Stimulated activated CD8-positive, alpha-beta memory T cell treated with anti-CD3 and anti-CD28 coated beads, Interleukin-15, amount 100 ng/mL, for 24 hours (primary cell): ENCODE measurements around the gene XRCC5.
"Not testable (repeated sequence)": the region's sequence is repeated elsewhere in the genome, so short reads cannot be mapped to it uniquely, and the experiment has no call there.

Experiments used
- DNase-seq: peaks from one replicate; pipeline ENCODE4 v3.0.0-alpha.2; 2020; ENCODE audit warnings: low read depth

The XRCC5 gene

DNA sequence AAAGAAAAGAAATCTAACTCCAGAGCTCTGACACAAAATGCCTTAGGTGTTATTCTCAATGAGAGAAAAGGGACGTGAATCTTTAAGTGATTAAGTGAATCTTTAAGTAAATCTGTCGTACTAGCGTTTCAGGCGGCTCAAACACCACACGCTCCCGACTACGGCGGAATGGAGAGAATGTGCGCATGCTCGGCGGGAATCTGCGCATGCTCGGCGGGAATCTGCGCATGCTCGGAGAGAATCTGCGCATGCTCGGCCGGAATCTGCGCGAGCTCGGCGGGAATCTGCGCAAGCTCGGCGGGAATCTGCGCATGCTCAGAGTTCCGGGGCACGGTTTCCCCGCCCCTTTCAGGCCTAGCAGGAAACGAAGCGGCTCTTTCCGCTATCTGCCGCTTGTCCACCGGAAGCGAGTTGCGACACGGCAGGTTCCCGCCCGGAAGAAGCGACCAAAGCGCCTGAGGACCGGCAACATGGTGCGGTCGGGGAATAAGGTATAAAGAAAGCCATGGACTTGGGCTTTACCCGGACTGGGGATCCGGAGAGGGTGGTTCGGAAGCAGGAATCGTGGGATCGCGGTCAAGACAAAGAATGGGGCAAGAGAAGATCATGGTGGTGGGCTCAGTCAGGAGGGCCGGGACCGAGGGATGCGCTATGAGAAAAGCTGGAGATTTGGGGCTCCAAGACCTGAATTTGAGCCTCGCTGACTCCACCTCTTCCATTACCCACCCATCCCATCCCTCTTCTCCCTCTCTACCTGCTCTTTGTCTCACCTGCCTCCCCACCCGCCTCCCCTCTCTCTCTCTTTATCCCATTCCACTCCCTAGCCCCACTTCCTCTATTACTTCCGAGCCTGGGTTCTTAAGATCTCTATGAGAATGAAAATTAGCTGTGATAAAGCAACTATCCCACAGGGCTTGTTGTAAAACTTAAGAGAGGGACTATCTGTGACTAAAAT, at the start of gene XRCC5:
Gene XRCC5 (plus strand): TSS at position 382 of the 955 bp plus-strand sequence. CDS start 89 bp downstream, at position 471.
- DNase-seq = peak; percentile 98

DNA sequence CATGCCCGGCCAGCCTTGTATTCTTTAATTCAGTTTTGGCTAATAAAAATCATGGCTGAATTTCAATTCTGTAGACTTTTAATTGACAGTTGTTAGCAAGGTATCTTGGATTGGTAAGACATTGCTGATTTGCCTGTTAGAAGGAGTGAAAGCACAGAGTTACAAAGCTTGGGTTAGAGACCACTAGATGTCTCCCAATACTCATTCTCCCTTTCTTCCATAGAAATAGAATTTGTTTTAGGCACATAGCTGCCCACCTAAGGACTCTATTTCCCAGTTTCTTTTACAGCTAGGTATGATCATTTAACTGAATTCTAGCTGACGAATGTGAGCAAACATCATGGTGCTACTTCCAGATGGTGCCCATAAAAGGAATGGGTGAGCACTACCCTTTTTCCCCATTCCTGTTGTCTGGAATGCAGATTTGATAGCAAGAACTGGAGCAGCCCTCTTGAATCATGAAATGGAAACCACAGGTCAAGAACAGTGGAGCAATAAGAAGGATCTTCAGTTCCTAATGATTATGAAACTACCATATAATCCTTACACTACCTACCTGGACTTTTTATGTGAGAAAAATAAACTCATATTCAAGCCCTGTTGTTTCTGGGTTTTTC, 45.0 kb upstream of the XRCC5 start:
- DNase-seq = no peak

DNA sequence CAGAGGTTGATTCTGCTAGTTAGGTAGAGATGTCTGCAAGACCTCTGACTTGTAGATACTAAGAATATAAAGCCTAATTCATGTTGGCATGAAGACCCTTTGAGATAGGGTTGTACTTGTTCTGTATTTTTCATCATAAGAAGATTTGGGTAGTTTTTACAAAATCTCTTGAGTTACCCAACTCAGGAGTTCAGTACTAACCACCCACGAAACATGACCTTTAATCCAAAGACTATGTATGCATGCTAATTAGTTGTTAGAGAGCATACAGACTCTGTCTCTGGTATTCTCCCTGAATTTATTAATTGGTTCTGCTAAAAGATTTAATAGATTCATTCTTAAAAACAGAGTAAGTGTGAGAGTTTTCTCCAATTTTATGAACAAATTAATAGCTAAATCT, 44.5 kb upstream of the XRCC5 start:
- DNase-seq = no peak

DNA sequence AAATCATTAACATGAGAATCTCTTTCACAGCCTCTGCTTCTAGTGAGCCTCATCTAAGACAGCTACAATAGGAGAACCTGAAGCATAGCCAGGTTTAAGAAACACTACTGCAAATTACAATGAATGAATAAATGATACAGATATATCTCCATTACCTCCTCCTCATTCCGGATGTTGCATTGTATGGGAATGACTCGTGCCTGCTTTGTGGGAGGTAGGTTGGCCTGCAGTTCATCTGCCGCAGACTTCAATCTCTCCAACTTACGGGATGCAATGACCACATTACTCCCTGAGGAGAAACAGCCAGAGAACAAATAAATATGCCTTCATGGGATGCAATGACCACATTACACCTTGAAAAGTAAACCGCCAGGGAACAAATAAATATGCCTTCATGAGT, 42.9 kb upstream of the XRCC5 start:
- no peak for DNase-seq

DNA sequence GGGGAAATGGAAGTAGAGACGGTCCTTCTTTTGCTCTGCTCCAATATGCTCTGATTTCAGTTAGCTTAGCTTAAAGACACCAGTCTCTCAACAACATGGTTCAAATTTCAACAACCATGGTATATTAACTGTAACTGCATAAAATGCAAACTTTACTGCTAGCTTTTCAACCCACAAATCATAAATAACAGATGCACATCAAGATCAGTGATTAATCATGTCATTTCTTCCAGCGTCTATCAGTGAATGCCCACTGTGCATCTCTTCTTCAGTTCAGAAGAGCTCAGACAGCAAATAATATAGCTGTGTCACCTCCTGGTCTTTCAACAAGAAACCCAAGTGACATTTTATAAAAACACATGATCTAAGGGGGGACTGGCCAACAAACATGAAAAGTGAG, 40.1 kb upstream of the XRCC5 start:
- no peak for DNase-seq

DNA sequence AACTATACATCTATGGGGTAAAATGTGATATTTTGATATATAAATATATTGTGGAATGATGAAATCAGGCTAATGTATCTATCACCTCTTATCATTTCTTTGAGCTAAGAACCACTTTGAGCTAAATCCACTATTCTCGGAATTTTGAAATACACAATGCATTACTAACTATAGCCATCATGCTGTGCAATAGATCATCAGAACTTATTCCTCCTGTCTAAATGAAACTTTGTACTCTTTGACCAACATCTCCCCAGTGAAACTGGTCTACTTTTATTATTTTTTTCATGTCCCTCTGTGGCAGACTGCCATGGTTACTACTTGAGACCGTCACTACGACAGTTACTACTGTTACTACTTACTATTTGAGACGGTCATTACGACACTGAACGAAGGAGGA, 39.0 kb upstream of the XRCC5 start:
- DNase-seq = no peak

DNA sequence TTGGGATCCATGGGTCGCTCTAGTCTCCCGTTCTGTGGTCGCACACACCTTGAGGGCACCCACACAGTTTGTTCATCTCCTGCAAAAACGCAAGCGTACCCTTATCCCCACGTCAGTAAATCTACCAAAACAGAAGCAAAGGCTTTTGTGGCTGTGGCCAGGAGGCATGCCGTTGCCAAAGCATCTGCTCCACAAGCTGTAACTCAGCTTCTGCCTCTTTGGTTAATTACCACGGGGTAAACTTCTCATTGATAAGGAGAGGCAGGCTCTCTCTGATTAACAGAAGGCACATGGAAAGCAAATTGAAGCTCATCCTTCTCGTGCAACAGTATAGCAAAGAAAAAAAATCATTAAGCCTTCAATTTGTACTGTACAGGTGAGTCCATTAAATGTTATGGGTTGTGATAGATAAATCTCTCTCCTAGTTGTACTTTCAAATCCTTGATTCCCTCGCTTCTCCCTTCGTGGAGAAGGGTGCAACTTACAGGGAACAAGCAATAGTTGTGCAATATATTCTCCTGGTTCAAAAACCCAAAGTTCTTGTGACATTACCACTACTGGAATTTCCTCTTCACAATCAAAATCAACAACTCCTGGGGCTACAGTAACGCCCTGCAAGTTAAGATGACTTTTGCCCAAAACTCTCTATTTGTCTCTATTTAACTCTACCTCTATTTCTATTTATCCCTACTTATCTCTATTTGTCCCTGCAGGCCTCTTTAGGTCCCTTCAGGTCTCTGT, 37.9 kb upstream of the XRCC5 start:
- DNase-seq = no peak

DNA sequence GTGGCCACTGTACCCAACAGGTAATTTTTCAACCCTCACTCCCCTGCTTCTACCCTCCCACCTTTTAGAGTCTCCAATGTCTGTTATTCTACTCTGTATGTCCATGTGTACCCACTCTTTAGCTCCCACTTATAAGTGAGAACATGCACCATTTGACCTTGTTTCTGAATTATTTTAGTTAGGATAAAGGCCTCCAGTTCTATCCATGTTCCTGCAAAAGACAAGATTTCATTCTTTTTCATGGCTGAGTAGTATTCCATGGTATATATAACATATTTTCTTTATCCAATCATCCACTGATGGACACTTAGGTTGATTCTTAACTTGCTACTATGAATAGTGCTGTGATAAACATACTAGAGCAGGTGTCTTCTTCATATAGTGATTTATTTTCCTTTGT, 36.7 kb upstream of the XRCC5 start:
- DNase-seq = no peak

DNA sequence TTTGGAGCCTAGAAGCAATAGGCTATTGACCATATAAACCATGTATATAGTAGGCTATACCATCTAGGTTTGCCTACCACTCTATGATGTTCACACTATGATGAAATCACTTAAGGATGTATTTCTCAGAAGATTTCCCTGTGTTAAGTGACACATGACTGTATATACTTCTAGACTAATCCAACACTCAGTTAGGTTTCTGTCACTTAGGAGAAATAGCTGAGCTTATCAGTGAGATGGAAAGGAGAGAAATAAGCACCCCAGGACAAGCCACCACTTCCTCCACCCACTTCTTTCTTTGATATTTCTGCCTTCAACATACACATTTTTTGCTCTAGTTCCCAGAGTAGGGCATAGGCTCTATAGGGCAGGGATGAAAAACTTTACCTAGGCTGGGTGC, 35.4 kb upstream of the XRCC5 start:
- no peak for DNase-seq

DNA sequence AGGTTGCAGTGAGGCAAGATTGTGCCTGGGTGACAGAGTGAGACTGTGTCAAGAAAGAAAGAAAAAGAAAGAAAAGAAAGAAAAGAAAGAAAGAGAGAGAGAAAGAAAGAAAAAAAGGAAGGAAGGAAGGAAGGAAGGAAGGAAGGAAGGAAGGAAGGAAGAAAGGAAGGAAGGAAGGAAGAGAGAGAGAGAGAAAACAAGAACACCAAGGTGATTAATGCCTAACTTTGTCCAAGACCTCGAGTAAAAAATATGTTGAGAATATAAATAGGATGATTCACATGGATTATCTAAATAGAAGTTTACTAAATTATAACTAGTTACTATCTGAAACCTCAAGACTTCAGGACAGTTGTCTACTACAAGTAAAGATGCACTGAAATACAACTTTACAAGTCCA, 34.8 kb upstream of the XRCC5 start:
- DNase-seq = no peak

DNA sequence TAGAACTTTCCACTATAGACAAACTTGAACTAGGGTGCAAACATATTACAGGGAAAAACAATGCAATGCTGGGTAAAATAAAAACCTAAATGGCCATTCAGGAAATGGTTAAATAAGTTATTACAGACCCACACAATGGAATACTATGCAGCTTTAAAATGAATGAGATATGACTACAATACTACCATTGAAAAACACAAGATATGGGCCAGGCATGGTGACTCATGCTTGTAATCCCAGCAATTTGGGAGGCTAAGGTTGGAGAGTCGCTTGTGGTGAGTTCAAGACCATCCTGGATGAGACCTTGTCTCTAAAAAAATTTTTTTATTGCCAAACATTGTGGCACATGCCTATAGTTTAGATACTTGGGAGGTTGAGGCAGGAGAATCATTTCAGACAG, 34.4 kb upstream of the XRCC5 start:
- DNase-seq = no peak

DNA sequence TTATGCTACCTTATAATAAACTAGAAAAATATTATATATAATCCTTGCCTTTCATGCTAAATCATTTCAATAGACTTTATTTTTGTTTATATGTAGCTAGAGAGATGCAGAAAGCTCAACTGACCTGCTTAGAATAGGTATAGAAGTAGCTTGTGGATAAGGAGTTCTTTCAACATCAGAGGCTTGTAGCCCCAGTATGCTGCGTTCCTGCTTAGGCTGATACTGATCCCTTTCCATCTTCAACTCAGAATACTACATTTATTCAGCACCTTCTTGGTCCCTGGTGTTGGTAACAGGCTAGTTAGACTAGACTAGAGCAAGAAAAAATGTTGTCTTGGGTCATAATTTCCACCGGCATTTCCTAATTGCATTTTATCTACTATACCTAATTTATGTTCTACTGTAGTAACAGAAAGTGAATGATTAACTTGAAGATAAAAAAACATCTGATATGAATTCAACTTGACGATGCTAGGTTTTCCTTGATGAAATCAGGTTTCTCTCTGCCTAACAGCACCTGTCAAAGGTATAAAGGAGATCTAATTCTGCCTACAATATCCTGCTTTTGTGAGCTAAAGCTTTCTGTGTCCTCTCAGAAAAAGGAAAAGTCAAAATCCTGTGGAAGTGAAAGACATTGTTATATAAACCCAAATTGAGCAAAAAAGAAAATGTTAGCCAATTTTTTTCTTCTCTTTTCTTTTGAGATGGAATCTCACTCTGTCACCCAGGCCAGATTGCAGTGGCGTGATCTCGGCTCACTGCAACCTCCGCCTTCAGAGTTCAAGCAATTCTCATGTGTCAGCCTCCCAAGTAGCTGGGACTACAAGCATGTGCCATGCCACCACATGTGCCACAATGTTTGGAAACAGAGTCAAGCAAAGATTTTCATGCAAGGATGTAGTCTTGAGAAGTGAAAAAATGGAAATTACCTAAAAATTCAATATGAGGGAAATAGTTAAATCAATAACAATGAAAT, 33.4 kb upstream of the XRCC5 start:
- no peak for DNase-seq

DNA sequence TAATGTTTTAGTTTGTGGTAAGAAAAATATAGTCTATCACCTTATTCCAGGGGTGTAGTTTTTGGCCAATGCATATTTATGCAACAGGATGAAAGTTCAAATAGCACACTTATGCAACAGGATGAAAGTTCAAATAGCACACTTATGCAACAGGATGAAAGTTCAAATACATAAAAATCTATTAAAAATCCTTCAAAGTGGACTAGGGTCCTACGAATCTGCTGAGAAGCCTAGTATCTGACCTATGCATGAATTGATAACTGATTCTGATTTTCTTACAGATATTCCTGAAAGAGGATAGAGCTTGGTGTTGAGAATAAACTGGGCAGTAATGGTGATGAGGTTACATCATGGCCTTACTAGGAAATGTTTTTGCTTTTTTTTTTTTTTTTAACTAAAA, 30.4 kb upstream of the XRCC5 start:
- DNase-seq = no peak

DNA sequence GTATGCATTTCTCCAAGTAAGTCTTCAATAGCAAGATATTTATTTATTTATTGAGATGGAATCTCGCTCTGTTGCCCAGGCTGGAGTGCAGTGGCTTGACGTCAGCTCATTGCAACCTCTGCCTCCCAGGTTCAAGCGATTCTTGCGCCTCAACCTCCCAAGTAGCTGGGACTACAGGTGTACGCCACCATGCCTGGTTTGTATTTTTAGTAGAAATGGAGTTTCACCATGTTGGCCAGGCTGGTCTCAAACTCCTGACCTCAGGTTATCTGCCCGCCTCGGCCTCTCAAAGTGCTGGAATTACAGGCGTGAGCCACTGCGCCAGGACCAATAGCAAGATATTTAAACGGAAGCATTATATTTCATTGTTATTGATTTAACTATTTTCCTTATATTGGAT, 29.1 kb upstream of the XRCC5 start:
- not testable (repeated sequence) for DNase-seq

DNA sequence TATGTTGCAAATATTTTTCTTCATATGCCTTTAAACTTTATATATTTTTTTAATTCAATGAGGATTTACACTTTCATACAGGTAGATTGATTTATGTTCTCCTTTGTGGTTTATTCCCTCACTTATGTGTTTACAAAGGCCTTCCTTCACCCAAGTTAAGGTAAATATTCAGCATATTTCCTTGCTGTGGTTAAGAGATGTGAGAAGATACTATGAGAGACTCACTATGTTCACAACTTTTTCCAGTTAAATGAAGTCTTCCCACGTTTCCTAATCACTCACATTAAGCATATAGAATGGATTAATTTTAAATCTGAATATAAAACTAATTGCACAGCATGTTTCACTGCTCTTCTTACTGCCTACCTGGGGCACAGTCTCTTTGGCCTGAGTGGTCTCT, 28.1 kb upstream of the XRCC5 start:
- DNase-seq = no peak

DNA sequence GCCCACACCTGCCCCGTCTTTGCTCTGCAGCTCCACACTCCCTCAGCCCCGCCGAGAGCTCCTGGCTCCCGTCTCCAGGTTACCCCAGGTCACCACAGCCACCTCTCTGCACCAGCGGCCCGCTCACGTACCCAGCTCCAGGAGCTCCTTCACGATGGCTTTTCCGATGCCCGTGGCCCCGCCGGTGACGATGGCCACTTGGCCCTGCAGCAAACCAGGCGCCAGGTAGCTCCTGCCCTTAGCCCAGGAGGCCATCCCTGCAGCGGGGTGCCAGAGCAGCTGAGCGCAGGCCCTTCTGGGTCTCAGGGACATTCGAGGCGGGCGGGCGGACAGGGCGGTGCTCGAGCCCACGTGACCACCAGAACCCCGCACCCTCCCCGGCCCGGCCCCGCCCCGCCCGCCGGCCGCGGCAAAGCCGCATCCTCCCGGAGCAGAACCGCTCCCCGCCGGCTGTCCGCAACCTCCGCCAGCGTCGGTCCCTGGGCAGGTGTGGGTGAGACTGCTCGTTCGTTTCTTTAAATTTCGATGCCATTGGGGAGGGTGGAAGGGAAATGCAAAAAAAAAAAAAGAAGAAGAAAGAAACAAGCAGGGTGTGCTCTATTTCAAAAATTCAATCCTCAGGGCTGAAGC, 27.5 kb upstream of the XRCC5 start, which contains the start of the genes PECR and TMEM169:
Gene PECR (minus strand): TSS at position 323 of the 630 bp plus-strand sequence. CDS start 68 bp downstream, at position 255.
Gene TMEM169 (plus strand): TSS at position 433 of the 630 bp plus-strand sequence. CDS start 14,045 bp downstream, outside the sequence.
- DNase-seq = peak; percentile 57

DNA sequence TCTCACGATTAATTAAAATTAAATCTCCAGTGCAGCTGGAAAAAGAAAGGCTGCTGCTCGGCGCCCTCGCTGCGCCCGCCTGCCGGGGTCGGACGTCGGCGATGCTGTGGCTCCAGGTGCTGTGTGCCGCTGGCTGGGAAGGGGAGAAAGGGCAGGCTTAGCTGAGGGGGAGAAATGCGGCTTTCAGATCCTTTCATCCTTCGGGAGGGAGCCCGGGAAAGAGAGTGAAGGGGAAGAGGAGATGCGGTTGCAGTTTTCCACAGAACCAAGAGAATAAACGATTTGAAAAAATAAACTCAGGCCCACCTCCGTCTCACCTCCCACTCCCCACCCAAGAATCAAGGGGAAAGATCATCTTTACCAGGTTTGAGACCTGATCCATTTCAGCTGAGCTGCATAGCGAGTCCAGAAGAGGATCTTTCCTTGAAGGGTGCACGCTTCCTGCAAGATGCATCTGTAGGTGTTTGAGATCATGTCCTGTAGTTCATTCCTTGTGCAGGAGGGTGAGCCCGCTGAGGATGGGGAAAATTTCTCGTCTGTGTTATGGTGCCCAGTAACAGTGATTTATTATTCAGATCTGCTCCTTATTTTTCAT, 26.9 kb upstream of the XRCC5 start:
- DNase-seq = no peak

DNA sequence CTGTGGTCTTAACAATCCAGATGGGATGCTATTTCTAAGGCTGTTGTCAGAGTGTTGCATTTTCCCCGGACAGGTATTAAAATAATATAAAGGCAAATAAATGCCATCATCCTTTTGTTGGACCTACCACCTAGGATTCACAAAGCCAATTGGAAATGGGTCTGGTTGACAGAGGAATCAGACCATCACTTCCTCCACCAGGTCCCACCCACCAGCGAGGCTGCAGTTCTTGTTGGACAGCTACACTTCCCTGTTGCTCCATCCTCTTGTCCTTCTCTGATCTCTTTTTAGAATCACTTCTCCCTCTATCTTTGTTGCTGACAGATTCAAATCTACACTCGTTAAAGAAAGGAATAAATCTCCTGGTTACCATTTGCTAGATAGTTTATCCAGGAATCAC, 26.3 kb upstream of the XRCC5 start:
- no peak for DNase-seq

DNA sequence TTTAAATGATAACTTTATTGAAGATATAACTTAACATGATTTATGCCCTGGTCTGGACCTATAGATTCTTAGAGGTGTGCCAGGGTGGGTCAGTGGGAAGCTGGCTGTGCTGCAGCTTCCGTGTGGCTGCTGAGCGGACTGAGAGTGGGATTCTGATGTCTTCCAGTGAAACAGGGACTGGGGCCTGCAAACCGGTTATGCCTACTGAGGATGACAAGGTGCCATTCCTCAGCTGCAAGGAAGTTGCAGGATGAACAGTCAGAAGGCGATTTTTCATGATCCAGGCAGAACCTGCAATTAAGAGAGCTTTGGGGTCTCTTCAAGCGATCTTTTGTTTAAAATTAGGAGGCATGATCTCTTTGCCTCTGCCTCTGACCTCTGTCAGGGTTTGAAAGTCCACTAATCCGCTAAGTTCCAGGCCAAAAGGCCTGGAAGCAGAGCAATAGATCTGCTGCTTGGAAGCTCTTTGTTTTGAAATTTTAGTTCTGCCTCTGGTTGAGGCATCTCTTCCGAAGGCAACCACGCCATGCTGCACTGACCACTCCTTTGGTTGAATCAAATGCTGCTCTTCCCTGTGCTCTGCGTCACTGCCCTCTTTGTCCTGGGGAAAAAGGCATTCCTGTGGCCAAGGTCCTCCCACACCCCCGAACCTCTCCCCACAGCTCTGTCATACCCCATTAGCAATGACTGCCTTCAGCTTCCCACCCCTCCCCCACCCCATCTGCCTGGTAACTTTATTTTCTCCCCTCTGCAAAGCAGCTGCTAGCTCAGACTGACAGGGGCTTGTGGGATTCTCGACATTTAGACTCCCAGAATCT, 25.5 kb upstream of the XRCC5 start:
- no peak for DNase-seq

DNA sequence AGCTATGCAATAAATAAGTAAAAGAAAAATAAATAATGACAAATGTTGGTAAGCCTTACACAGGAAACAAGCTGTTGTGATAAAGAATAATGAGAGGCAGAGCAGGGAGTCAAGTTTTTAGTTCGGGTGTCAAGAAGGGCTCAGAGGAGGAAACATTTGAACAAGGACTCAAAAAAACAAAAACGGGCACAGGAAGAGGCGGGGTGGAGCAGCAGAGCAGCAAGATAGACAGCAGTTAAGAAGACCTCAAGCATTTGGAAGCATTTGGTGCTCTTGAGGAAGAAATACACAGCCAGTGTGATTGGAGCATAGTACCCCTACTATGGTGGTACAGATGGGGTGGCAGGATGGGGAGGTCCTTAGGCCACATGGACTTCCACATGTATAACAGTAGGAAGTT, 24.6 kb upstream of the XRCC5 start:
- no peak for DNase-seq
